ENCODE data around the gene SEC24C.

DNA sequence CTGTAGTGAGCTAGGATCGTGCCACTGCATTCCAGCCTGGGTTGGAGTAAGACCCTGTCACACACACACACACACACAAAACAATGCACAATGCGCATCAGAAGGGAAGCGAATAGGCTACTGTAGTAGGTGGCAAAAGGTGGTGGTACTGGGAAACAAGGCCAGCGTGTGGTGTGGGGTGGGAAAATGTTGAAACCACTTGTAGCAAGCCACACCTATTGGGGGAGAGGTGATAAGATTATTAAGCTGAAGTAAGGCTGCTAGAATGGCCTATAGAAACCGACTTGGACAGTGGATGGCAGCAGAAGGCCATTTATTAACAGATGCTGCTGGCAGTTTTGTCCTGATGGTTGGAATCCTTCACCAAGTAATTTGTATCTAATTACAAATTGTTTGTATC lies 30.5 kb downstream of the SEC24C start:
- TF ChIP-seq, protein P1, sequence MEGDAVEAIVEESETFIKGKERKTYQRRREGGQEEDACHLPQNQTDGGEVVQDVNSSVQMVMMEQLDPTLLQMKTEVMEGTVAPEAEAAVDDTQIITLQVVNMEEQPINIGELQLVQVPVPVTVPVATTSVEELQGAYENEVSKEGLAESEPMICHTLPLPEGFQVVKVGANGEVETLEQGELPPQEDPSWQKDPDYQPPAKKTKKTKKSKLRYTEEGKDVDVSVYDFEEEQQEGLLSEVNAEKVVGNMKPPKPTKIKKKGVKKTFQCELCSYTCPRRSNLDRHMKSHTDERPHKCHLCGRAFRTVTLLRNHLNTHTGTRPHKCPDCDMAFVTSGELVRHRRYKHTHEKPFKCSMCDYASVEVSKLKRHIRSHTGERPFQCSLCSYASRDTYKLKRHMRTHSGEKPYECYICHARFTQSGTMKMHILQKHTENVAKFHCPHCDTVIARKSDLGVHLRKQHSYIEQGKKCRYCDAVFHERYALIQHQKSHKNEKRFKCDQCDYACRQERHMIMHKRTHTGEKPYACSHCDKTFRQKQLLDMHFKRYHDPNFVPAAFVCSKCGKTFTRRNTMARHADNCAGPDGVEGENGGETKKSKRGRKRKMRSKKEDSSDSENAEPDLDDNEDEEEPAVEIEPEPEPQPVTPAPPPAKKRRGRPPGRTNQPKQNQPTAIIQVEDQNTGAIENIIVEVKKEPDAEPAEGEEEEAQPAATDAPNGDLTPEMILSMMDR (IDR thresholded peaks at IDR 0.05), result no peak
- TF ChIP-seq POLR2A (IDR thresholded peaks at IDR 0.05), result no peak

Measured in thyroid gland (tissue), 4 donors.